PC-9 (cell line): ENCODE data around the gene APLF. TPM values are rescaled to one million over a fixed set of nuclear protein-coding genes. Genes with fewer than 3 reads are reported as not detected.

Source experiments
- BruUV-seq: library from RNA; stranded (reverse); fragments of 400-500 nt; replicated peaks from 2 replicates; lab custom pipeline; 2021; lab: Mats Ljungman, UMichigan
- CTCF ChIA-PET: fragments of 300-600 bp; sonication (Branson Sonifier 250); formaldehyde crosslinking; loops from one replicate; lab custom pipeline; 2022; ENCODE audit warnings: antibody characterized with exemption; lab: Charles Lee
- POLR2A ChIA-PET: fragments of 300-600 bp; sonication (Branson Sonifier 250); formaldehyde crosslinking; loops from one replicate; lab custom pipeline; 2022; ENCODE audit warnings: antibody characterized with exemption; ENCODE audit not compliant: unreplicated experiment; lab: Charles Lee
- DNase-seq, 2 experiments: peaks; one replicate each; pipeline versions ENCODE4 v3.0.0 to v3.0.0-alpha.2; 2015 to 2022; ENCODE audit warnings: mixed read lengths in 1 of 2
- H2AFZ ChIP-seq: fragments of 200-600 bp; sonication (generic); 2 replicates; pipeline ENCODE4 v1.8.1; 2017; ENCODE audit warnings: antibody characterized with exemption
- H3F3A ChIP-seq: fragments of 200-600 bp; sonication (generic); 2 replicates; pipeline ENCODE4 v1.8.1; 2017; ENCODE audit warnings: antibody characterized with exemption, mild to moderate bottlenecking, low read depth; ENCODE audit not compliant: insufficient read depth
- H3K27ac ChIP-seq: fragments of 200-600 bp; sonication (generic); 2 replicates; pipeline ENCODE4 v1.6.1; 2016; ENCODE audit warnings: mixed run types
- H3K27me3 ChIP-seq: fragments of 200-600 bp; sonication (generic); 2 replicates; pipeline ENCODE4 v1.6.1; 2016; ENCODE audit warnings: low read depth, mixed run types; ENCODE audit not compliant: insufficient read depth
- H3K36me3 ChIP-seq: fragments of 200-600 bp; sonication (generic); 2 replicates; pipeline ENCODE4 v1.6.1; 2016; ENCODE audit warnings: low read depth, mixed run types
- H3K4me1 ChIP-seq: fragments of 200-600 bp; sonication (generic); replicated peaks from 2 replicates; pipeline ENCODE4 v1.6.1; 2016; ENCODE audit warnings: mixed run types; ENCODE audit not compliant: insufficient read depth
- H3K4me2 ChIP-seq: fragments of 200-600 bp; sonication (generic); 2 replicates; pipeline ENCODE4 v1.6.1; 2017; ENCODE audit warnings: mixed run types
- H3K4me3 ChIP-seq: fragments of 200-600 bp; sonication (generic); 2 replicates; pipeline ENCODE4 v1.6.1; 2016; ENCODE audit warnings: mixed run types
- H3K79me2 ChIP-seq: fragments of 200-600 bp; sonication (generic); 2 replicates; pipeline ENCODE4 v1.6.1; 2017; ENCODE audit warnings: low read depth, mixed run types
- H3K9me2 ChIP-seq: fragments of 200-600 bp; sonication (generic); 2 replicates; pipeline ENCODE4 v1.8.1; 2017; ENCODE audit warnings: mild to moderate bottlenecking; ENCODE audit not compliant: insufficient read depth
- H3K9me3 ChIP-seq: fragments of 200-600 bp; sonication (generic); 2 replicates; pipeline ENCODE4 v1.8.1; 2016; ENCODE audit warnings: low read depth; ENCODE audit not compliant: insufficient read depth
- H4K20me1 ChIP-seq: fragments of 200-600 bp; sonication (generic); 2 replicates; pipeline ENCODE4 v1.8.1; 2017; ENCODE audit not compliant: insufficient read depth
- CTCF ChIP-seq: fragments of 200-600 bp; sonication (generic); conservative IDR thresholded peaks from 2 replicates; pipeline ENCODE4 v1.6.1; 2017; ENCODE audit warnings: mixed run types, antibody characterized with exemption, mild to moderate bottlenecking, moderate library complexity
- EZH2 ChIP-seq: fragments of 200-600 bp; sonication (generic); IDR thresholded peaks from 2 replicates; pipeline ENCODE4 v1.8.0; 2017; ENCODE audit warnings: antibody characterized with exemption, low read depth
- intact Hi-C: fragments of 100-400 bp; cut with micrococcal nuclease; formaldehyde crosslinking; loops from one replicate; pipeline ENCODE4 v1.10.0; 2022; ENCODE audit not compliant: unreplicated experiment
- total RNA-seq: library from RNA; stranded (reverse); gene quantifications from 2 replicates; pipeline ENCODE4 v1.2.3, GENCODE V29; 2021

Gene APLF
- total RNA-seq, 1 experiment from 2014 or later, result 4.5 TPM

GRCh38 chr2:68431316-68431972, 35.9 kb upstream of the APLF start:
- BruUV-seq, result no TSS peak
- H3K9me3 ChIP-seq, result no peaks in the 10 kb centered on the region
- CTCF ChIA-PET, result no interaction called here

GRCh38 chr2:68432696-68433658, 34.4 kb upstream of the APLF start:
- CTCF ChIA-PET, result no interaction called here
- no peaks in the 10 kb centered on the region for H3K27me3 ChIP-seq
- no peaks in the 10 kb centered on the region for H3F3A ChIP-seq
- no peaks in the 10 kb centered on the region for H3K36me3 ChIP-seq
- no peak overlapping the region for H3K4me3 ChIP-seq
- intact Hi-C loops, result no loop called here
- no peak overlapping the region for H3K4me2 ChIP-seq
- no peak overlapping the region for H3K27ac ChIP-seq
- H4K20me1 ChIP-seq, result no peaks in the 10 kb centered on the region
- no peaks in the 10 kb centered on the region for H3K9me3 ChIP-seq
- POLR2A ChIA-PET, result no interaction called here
- H3K79me2 ChIP-seq, result no peaks in the 10 kb centered on the region
- TF ChIP-seq CTCF (no peak), EZH2 (no peak)
- H2AFZ ChIP-seq, result no peak overlapping the region
- no peaks in the 10 kb centered on the region for H3K4me1 ChIP-seq
- no TSS peak for BruUV-seq
- no peaks in the 10 kb centered on the region for H3K9me2 ChIP-seq
- no peak for DNase-seq

More at GRCh38 chr2:68431316-68431972, 35.9 kb upstream of the APLF start:
- POLR2A ChIA-PET, result no interaction called here
- no peak overlapping the region for H3K27ac ChIP-seq
- no peak overlapping the region for H3K4me3 ChIP-seq
- H3K4me1 ChIP-seq, result no peaks in the 10 kb centered on the region
- H3K4me2 ChIP-seq, result no peak overlapping the region
- intact Hi-C loops, result no loop called here
- H4K20me1 ChIP-seq, result no peaks in the 10 kb centered on the region
- H3K9me2 ChIP-seq, result no peaks in the 10 kb centered on the region
- TF ChIP-seq CTCF (no peak), EZH2 (no peak)
- H3K79me2 ChIP-seq, result no peaks in the 10 kb centered on the region
- H3K27me3 ChIP-seq, result no peaks in the 10 kb centered on the region
- no peak overlapping the region for H2AFZ ChIP-seq
- no peaks in the 10 kb centered on the region for H3K36me3 ChIP-seq
- DNase-seq, result no peak
- no peaks in the 10 kb centered on the region for H3F3A ChIP-seq

- Histone ChIP-seq H3K27ac (no peak overlapping the region), H3K9me3 (no peaks in the 10 kb centered on the region), H3F3A (no peaks in the 10 kb centered on the region), H2AFZ (no peak overlapping the region), H3K9me2 (no peaks in the 10 kb centered on the region), H3K4me1 (no peaks in the 10 kb centered on the region), H3K4me2 (no peak overlapping the region), H3K27me3 (no peaks in the 10 kb centered on the region), H3K4me3 (no peak overlapping the region), H3K36me3 (no peaks in the 10 kb centered on the region), H4K20me1 (no peaks in the 10 kb centered on the region), H3K79me2 (no peaks in the 10 kb centered on the region)
- no peak for TF ChIP-seq CTCF
- no peak for TF ChIP-seq EZH2
- POLR2A ChIA-PET, result no interaction called here
- CTCF ChIA-PET, result no interaction called here
- intact Hi-C loops, result no loop called here
- DNase-seq, result no peak
- BruUV-seq, result no TSS peak
These were observed 32.4 kb upstream of the APLF start for GRCh38 chr2:68434981-68435380.
